AG04450 (cell line): ENCODE data around the gene RANBP10. TPM values are rescaled to one million over a fixed set of nuclear protein-coding genes. Genes with fewer than 3 reads are reported as not detected.
"Not testable (repeated sequence)": the region's sequence is repeated elsewhere in the genome, so short reads cannot be mapped to it uniquely, and the experiment has no call there.

Source experiments
- CTCF ChIA-PET: fragments of 300-600, 350-600 bp; formaldehyde crosslinking; extraction: SDS; loops from one replicate; lab custom pipeline; 2022; ENCODE audit warnings: antibody characterized with exemption, inconsistent platforms; lab: Charles Lee
- POLR2A ChIA-PET: fragments of 350-600 bp; formaldehyde crosslinking; extraction: SDS; loops from one replicate; lab custom pipeline; 2021; ENCODE audit warnings: antibody characterized with exemption, inconsistent platforms; lab: Yijun Ruan, JAX
- DNase-seq: peaks from one replicate; pipeline ENCODE4 v3.0.0-alpha.2; 2011; ENCODE audit warnings: low read depth, low spot score
- H3K27ac ChIP-seq: one replicate; pipeline ENCODE4 v1.5.1; 2012; ENCODE audit warnings: low read depth, low read length, control low read depth
- H3K27me3 ChIP-seq: one replicate; pipeline ENCODE4 v1.6.0; 2012; ENCODE audit warnings: low read length; ENCODE audit not compliant: control insufficient read depth, insufficient read depth
- H3K4me3 ChIP-seq: 2 replicates; pipeline ENCODE4 v1.5.1; 2011; ENCODE audit warnings: mild to moderate bottlenecking, low read depth, low read length, control low read depth
- H3K9me3 ChIP-seq: 2 replicates; pipeline ENCODE4 v1.5.1; 2012; ENCODE audit warnings: low read length; ENCODE audit not compliant: control insufficient read depth, insufficient read depth
- polyA plus RNA-seq: library from polyadenylated mRNA; depleted of rRNA; stranded (reverse); fragments of >200 nt; gene quantifications from 2 replicates; pipeline ENCODE4 v1.2.3, GENCODE V29; 2011
- TF ChIP-seq, protein P1 (sequence below): IDR thresholded peaks from 2 replicates; pipeline ENCODE4 v1.5.1; 2011; ENCODE audit warnings: low read depth, low read length, control low read depth, inconsistent platforms

Gene RANBP10
- polyA plus RNA-seq, 1 experiment = 11.3 TPM

GRCh38 chr16:67760956-67761230, 45.5 kb downstream of the RANBP10 start:
- ChIA-PET CTCF (interaction anchor here (1.2 kb wide), 1 partner anchor 56 kb away, joined by 3 read pairs; no protein-coding TSS in a partner anchor), POLR2A (no interaction called here)
- no peaks in the 10 kb centered on the region for H3K9me3 ChIP-seq
- no peak overlapping the region for H3K27ac ChIP-seq
- H3K4me3 ChIP-seq = no peak overlapping the region
- TF ChIP-seq, protein P1, sequence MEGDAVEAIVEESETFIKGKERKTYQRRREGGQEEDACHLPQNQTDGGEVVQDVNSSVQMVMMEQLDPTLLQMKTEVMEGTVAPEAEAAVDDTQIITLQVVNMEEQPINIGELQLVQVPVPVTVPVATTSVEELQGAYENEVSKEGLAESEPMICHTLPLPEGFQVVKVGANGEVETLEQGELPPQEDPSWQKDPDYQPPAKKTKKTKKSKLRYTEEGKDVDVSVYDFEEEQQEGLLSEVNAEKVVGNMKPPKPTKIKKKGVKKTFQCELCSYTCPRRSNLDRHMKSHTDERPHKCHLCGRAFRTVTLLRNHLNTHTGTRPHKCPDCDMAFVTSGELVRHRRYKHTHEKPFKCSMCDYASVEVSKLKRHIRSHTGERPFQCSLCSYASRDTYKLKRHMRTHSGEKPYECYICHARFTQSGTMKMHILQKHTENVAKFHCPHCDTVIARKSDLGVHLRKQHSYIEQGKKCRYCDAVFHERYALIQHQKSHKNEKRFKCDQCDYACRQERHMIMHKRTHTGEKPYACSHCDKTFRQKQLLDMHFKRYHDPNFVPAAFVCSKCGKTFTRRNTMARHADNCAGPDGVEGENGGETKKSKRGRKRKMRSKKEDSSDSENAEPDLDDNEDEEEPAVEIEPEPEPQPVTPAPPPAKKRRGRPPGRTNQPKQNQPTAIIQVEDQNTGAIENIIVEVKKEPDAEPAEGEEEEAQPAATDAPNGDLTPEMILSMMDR = no peak
- H3K27me3 ChIP-seq = no peaks in the 10 kb centered on the region
- DNase-seq = no peak

DNA sequence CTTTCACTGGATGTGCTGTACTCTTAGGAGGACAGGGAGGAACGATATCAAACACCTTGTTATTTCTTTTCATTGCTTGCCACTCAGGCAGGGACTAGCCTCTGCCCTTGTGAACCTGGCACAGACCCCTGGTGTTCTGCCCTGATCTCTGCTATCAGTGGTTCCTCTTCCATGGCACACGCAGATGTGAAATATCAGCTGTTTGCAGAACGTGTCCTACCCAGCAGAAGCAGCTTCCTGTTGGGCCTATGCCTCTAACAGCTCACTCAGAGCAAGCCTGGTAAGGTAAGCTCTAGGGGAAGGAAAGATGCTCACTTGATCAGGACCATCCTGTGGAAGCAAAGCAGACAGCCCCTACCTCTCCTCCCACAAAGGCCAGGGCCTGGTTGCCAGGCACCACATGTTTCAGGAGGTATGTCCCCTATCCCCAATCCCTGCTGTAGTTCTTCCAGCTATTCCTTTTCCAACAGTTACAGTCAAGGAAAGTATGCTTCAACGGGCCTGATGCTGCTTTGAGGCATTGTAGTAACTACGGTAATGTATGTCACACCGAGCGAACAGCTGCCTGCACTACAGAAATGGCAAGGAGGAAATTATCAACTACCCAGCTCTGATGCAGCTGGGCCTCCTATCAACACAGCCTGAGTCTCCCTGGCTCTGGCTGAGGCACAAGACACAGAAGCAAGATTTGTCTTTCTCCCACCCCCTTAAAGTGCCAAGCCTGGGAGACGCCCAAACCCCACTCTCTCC, 46.0 kb downstream of the RANBP10 start:
- no peak overlapping the region for H3K27ac ChIP-seq
- H3K4me3 ChIP-seq = no peak overlapping the region
- DNase-seq = no peak
- ChIA-PET CTCF (interaction anchor here (1.2 kb wide), 1 partner anchor 56 kb away, joined by 3 read pairs; no protein-coding TSS in a partner anchor), POLR2A (no interaction called here)
- H3K27me3 ChIP-seq = no peaks in the 10 kb centered on the region
- no peaks in the 10 kb centered on the region for H3K9me3 ChIP-seq
- TF ChIP-seq, protein P1 = no peak

DNA sequence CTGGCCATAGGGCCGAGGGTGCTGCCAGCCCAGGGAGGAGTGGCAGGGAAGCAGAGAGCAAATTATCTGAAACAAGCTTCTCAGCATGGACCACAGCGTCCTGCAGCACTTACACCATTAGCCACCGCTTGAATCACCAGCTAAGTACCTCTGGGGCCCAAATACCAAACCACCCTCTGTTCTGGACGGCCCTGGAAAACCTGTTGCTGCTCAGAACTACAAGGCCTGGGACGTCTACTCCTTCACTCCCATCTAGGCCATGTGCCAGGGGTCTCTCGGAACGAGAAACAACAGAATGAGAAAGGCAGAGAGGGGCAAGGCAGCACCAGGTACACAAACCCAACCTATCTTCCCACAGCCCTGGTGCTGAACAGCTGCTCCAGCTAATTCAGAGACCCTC, 47.4 kb downstream of the RANBP10 start:
- no peak for DNase-seq
- Histone ChIP-seq H3K27me3 (no peaks in the 10 kb centered on the region), H3K9me3 (no peaks in the 10 kb centered on the region), H3K4me3 (no peak overlapping the region), H3K27ac (no peak overlapping the region)
- ChIA-PET CTCF (no interaction called here), POLR2A (interaction anchor here (0.6 kb wide), 1 partner anchor 235 kb away, joined by 4 read pairs; no protein-coding TSS in a partner anchor)
- TF ChIP-seq, protein P1 = no peak

DNA sequence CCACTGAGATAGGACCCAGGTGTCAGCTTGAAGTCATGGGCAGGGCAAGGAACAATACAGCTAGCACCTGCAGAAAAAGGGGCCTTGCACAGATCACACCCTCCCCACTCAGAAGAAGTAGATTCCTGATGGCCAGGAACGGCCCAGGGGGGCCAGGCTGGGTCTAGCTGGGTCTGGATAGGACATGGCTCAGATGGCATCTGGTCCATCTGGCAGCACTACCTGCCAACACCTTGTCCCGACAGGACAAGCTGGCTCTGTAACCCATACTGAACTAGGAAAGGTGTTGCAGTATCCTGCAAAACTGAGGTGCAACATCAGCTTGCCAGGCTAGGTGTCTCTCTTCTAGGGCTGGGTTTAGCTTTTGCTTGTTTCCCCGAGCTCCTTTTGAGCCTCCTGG, 48.4 kb downstream of the RANBP10 start:
- ChIA-PET CTCF (no interaction called here), POLR2A (no interaction called here)
- TF ChIP-seq, protein P1 = no peak
- Histone ChIP-seq H3K9me3 (no peaks in the 10 kb centered on the region), H3K27me3 (no peaks in the 10 kb centered on the region), H3K4me3 (no peak overlapping the region), H3K27ac (no peak overlapping the region)
- DNase-seq = no peak

DNA sequence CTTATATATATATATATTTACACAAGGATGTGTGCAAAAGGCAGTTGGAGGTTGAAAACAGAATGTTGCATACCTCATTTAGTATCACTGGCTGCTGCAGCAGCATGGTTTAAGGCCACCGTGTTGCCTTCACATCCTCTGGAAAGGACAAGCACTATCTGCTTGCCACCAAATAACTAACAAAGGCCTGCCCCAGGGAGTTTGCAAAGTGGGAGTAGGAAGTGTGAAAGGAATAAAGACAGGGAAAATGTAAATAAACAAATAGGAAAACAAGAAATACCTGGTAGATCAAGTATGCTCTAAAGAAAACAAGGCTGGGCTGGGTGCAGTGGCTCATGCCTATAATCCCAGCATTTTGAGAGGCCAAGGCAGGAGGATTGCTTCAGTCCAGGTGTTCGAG, 53.7 kb downstream of the RANBP10 start:
- TF ChIP-seq, protein P1 = no peak
- Histone ChIP-seq H3K9me3 (no peaks in the 10 kb centered on the region), H3K27me3 (no peaks in the 10 kb centered on the region), H3K27ac (no peak overlapping the region), H3K4me3 (no peak overlapping the region)
- ChIA-PET CTCF (no interaction called here), POLR2A (no interaction called here)
- DNase-seq = no peak

- H3K27ac ChIP-seq, H3K4me3 ChIP-seq, H3K27me3 ChIP-seq, DNase-seq, H3K9me3 ChIP-seq, POLR2A ChIA-PET: not testable (repeated sequence)
- CTCF ChIA-PET = interaction anchor here (0.6 to 1.5 kb wide), 2 partner anchors 14 to 65 kb away, joined by 3 to 11 read pairs; no protein-coding TSS in a partner anchor
Observed at GRCh38 chr16:67751331-67751730, 55.0 kb downstream of the RANBP10 start.
